ENCODE data around the gene EGR2. TPM values are rescaled to one million over a fixed set of nuclear protein-coding genes. Genes with fewer than 3 reads are reported as not detected.

The EGR2 gene
- total and polyA plus RNA-seq, 2 experiments from 2014 or later: 0.76 to 2.2 TPM

- in situ Hi-C loops (cut with MboI): no loop called here
- no peak overlapping the region for H2AFZ ChIP-seq
- no peak overlapping the region for H3K27ac ChIP-seq
- peak; percentile 43 for DNase-seq
- TF ChIP-seq EZH2phosphoT487 (IDR thresholded peaks at IDR 0.05; ENCODE audit: insufficient read depth, low read depth) (no peak), EZH2 (IDR thresholded peaks at IDR 0.05; ENCODE audit: insufficient read depth, poor library complexity, severe bottlenecking) (no peak)
- H3K9me2 ChIP-seq (ENCODE audit: insufficient read depth): no peaks in the 10 kb centered on the region
- H3K27me3 ChIP-seq (replicated peaks; ENCODE audit: insufficient read depth): 0 out of 2 replicates have a peak, but pooled peaks cover 4% of the 10 kb centered on the region
- no peak overlapping the region for H3K4me3 ChIP-seq
- H3F3A ChIP-seq (ENCODE audit: insufficient read depth): no peaks in the 10 kb centered on the region
- no peaks in the 10 kb centered on the region for H3K36me3 ChIP-seq (ENCODE audit: low read depth)
- H3K9ac ChIP-seq: no peak overlapping the region
- 57 to 64% methylated on average over 2 of the region's 2 CpGs for WGBS, 2 experiments (ENCODE audit: low coverage in 1 of 2, low lambda C conversion rate in 2 of 2, missing lambda C conversion rate in 2 of 2)
- no peaks in the 10 kb centered on the region for H4K20me1 ChIP-seq (ENCODE audit: insufficient read depth)
- H3K9me3 ChIP-seq (ENCODE audit: low read depth): no peaks in the 10 kb centered on the region
- no peaks in the 10 kb centered on the region for H3K79me2 ChIP-seq (ENCODE audit: insufficient read depth)
- H3K4me1 ChIP-seq (ENCODE audit: insufficient read depth): no peaks in the 10 kb centered on the region
- H3K4me2 ChIP-seq (ENCODE audit: unreplicated experiment): no peak overlapping the region
Observed at GRCh38 chr10:62851442-62851841, 35.3 kb upstream of the EGR2 start.

- Histone ChIP-seq H3K4me1 (ENCODE audit: insufficient read depth) (no peaks in the 10 kb centered on the region), H3K27ac (no peak overlapping the region), H3F3A (ENCODE audit: insufficient read depth) (no peaks in the 10 kb centered on the region), H3K9ac (no peak overlapping the region), H3K4me3 (no peak overlapping the region), H2AFZ (no peak overlapping the region), H4K20me1 (ENCODE audit: insufficient read depth) (no peaks in the 10 kb centered on the region), H3K9me3 (ENCODE audit: low read depth) (no peaks in the 10 kb centered on the region), H3K4me2 (ENCODE audit: unreplicated experiment) (no peak overlapping the region), H3K36me3 (ENCODE audit: low read depth) (no peaks in the 10 kb centered on the region), H3K9me2 (ENCODE audit: insufficient read depth) (no peaks in the 10 kb centered on the region), H3K27me3 (replicated peaks; ENCODE audit: insufficient read depth) (peaks cover 8% of the 10 kb centered on the region; the same call in 1 of the 2 replicates), H3K79me2 (ENCODE audit: insufficient read depth) (no peaks in the 10 kb centered on the region)
- 43 to 51% methylated on average over 3 of the region's 3 CpGs for WGBS, 2 experiments (ENCODE audit: low coverage in 1 of 2, low lambda C conversion rate in 2 of 2, missing lambda C conversion rate in 2 of 2)
- no peak for DNase-seq
- in situ Hi-C loops (cut with MboI): no loop called here
- TF ChIP-seq EZH2phosphoT487 (IDR thresholded peaks at IDR 0.05; ENCODE audit: insufficient read depth, low read depth) (no peak), EZH2 (IDR thresholded peaks at IDR 0.05; ENCODE audit: insufficient read depth, poor library complexity, severe bottlenecking) (no peak)
Observed at GRCh38 chr10:62850646-62851045, 34.5 kb upstream of the EGR2 start.

DNA sequence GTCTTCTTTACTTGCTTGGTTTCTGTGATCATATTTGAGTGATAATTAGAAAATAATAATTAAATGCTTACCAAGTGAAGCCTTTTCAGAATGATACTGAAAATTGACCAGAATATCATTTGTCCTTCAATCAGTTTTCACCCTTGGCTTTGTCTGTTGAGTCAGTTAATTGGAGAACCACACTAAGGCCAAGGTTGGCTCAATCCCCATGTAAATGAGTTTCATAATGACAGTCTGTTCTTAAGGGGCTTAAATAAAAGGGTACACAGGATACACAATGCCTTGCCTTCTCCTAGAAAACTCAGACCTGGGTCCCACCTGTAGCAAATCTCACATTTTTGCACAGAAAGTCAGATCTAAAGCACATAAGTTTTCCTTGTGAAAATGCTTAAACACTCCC lies 31.3 kb upstream of the EGR2 start:
- Histone ChIP-seq H3K4me2 (ENCODE audit: unreplicated experiment) (no peak overlapping the region), H3K4me1 (ENCODE audit: insufficient read depth) (no peaks in the 10 kb centered on the region), H4K20me1 (ENCODE audit: insufficient read depth) (no peaks in the 10 kb centered on the region), H3K9ac (no peak overlapping the region), H3K9me3 (ENCODE audit: low read depth) (no peaks in the 10 kb centered on the region), H3K36me3 (ENCODE audit: low read depth) (no peaks in the 10 kb centered on the region), H3F3A (ENCODE audit: insufficient read depth) (no peaks in the 10 kb centered on the region), H3K4me3 (no peak overlapping the region), H3K9me2 (ENCODE audit: insufficient read depth) (no peaks in the 10 kb centered on the region), H3K27me3 (replicated peaks; ENCODE audit: insufficient read depth) (peaks cover 18% of the 10 kb centered on the region; the same call in 1 of the 2 replicates), H3K27ac (no peak overlapping the region), H3K79me2 (ENCODE audit: insufficient read depth) (no peaks in the 10 kb centered on the region), H2AFZ (no peak overlapping the region)
- TF ChIP-seq EZH2phosphoT487 (IDR thresholded peaks at IDR 0.05; ENCODE audit: insufficient read depth, low read depth) (no peak), EZH2 (IDR thresholded peaks at IDR 0.05; ENCODE audit: insufficient read depth, poor library complexity, severe bottlenecking) (no peak)
- in situ Hi-C loops (cut with MboI): no loop called here
- no peak for DNase-seq

DNA sequence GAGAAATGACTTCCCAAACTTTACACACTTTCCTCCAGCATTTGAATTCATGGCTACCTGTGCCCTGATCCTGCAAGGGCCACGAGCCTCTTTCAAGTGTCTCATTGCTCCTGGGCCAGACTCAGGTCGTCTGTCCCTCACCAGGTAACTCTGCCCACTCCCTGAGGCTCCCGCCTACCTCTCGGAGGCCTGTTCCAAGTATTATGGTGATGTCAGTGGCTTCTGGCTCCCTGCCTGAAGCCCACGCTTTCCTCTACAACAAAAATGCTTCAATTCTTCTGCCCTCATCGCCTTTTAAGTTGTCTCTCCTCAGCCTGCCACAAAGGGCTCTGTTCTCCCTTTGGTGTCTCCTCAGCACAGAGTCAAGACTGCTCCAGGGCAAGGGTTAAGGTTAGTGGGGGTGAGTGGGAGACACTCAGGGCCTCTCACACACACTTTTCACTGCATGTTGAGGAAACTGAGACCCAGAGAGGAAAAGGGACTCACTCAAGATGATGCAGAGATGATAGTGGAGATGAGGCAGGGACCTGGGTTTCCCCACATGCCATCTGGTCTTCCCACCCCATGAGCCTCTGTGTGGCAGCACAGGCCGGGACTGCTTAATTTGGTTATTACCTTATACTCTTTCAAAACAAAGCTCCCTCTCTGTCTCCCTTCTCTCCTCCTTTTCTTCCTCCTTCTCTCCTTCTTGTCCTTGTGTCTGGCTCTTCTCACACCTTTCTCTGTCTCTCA lies 28.3 kb upstream of the EGR2 start:
- Histone ChIP-seq H3K4me3 (no peak overlapping the region), H3K4me2 (ENCODE audit: unreplicated experiment) (no peak overlapping the region), H3K9me3 (ENCODE audit: low read depth) (no peaks in the 10 kb centered on the region), H3K4me1 (ENCODE audit: insufficient read depth) (no peaks in the 10 kb centered on the region), H4K20me1 (ENCODE audit: insufficient read depth) (no peaks in the 10 kb centered on the region), H3K79me2 (ENCODE audit: insufficient read depth) (no peaks in the 10 kb centered on the region), H3K9me2 (ENCODE audit: insufficient read depth) (no peaks in the 10 kb centered on the region), H3K27ac (no peak overlapping the region), H2AFZ (no peak overlapping the region), H3F3A (ENCODE audit: insufficient read depth) (no peaks in the 10 kb centered on the region), H3K9ac (no peak overlapping the region), H3K27me3 (replicated peaks; ENCODE audit: insufficient read depth) (peaks cover 29% of the 10 kb centered on the region), H3K36me3 (ENCODE audit: low read depth) (no peaks in the 10 kb centered on the region)
- WGBS, 2 experiments (ENCODE audit: low coverage in 1 of 2, low lambda C conversion rate in 2 of 2, missing lambda C conversion rate in 2 of 2): 37 to 43% methylated on average over 7 of the region's 7 CpGs
- in situ Hi-C loops (cut with MboI): no loop called here
- peak; percentile 12 for DNase-seq
- TF ChIP-seq EZH2 (IDR thresholded peaks at IDR 0.05; ENCODE audit: insufficient read depth, poor library complexity, severe bottlenecking) (no peak), EZH2phosphoT487 (IDR thresholded peaks at IDR 0.05; ENCODE audit: insufficient read depth, low read depth) (no peak)
